ENCODE results near the gene PRPH2.

PRPH2 gene

GRCh38 chr6:42652024-42652746 is 70.2 kb downstream of the PRPH2 start:
- Mint-ChIP-seq H3K27me3 (ENCODE audit: low read depth) (no peaks in the 10 kb centered on the region), H3K4me1 (no peaks in the 10 kb centered on the region), H3K36me3 (ENCODE audit: low read depth) (peaks cover 51% of the 10 kb centered on the region), H3K4me3 (no peak overlapping the region), H3K9me3 (no peaks in the 10 kb centered on the region), H3K27ac (peak overlapping the region in 1 of 3 experiments; percentile 48)
- TF ChIP-seq CTCF (IDR thresholded peaks at IDR 0.05; ENCODE audit: unreplicated experiment in 3 of 3), result no peak
